GM12878 (cell line): Measurements from ENCODE around the gene PCDHGB2. TPM values are rescaled to one million over a fixed set of nuclear protein-coding genes. Genes with fewer than 3 reads are reported as not detected.

Experiments
- ATAC-seq: fragments of 200-7000 bp; cut with Tn5 transposase; 3 replicates; pipeline ENCODE4 v1.9.1; 2020; ENCODE audit warnings: mild to moderate bottlenecking, moderate library complexity
- BruUV-seq: library from RNA; stranded (reverse); fragments of 400-500 nt; replicated peaks from 2 replicates; lab custom pipeline; 2021; lab: Mats Ljungman, UMichigan
- CTCF ChIA-PET: fragments of 300-600 bp; sonication (Branson Sonifier 250); formaldehyde crosslinking; extraction: SDS; loops from one replicate; lab custom pipeline; 2021; ENCODE audit warnings: inconsistent platforms; lab: Yijun Ruan, JAX
- POLR2A ChIA-PET: fragments of 350-600 bp; formaldehyde crosslinking; extraction: SDS; loops from one replicate; lab custom pipeline; 2021; ENCODE audit warnings: inconsistent platforms; lab: Charles Lee
- RAD21 ChIA-PET: fragments of 300-600 bp; sonication (Branson Sonifier 250); formaldehyde crosslinking; loops from one replicate; lab custom pipeline; 2023; ENCODE audit warnings: antibody characterized with exemption; ENCODE audit not compliant: unreplicated experiment; lab: Charles Lee
- SMC1A ChIA-PET: fragments of 300-600 bp; sonication (Branson Sonifier 250); formaldehyde crosslinking; loops from one replicate; lab custom pipeline; 2023; ENCODE audit not compliant: unreplicated experiment, uncharacterized antibody; lab: Charles Lee
- DNase-seq: peaks from one replicate; pipeline ENCODE4 v3.0.0-alpha.2; 2011; ENCODE audit warnings: low read depth, low spot score
- FAIRE-seq: peaks from 3 replicates; lab custom pipeline; 2011; peaks lifted over from hg19 to GRCh38; lab: Jason Lieb, UNC
- H2AFZ ChIP-seq: 2 replicates; pipeline ENCODE4 v1.6.0; 2011; ENCODE audit warnings: low read depth, low read length, control low read depth; ENCODE audit not compliant: control insufficient read depth
- H3K27ac ChIP-seq: 2 replicates; pipeline ENCODE4 v1.5.1; 2011; ENCODE audit warnings: control low read depth; ENCODE audit not compliant: control insufficient read depth, insufficient read depth
- H3K27me3 ChIP-seq, 2 experiments: replicated peaks in 1 of 2; 2 replicates each; pipeline versions ENCODE4 v1.6.0 to v1.6.1; 2011; ENCODE audit warnings: low read length in 1 of 2; ENCODE audit not compliant: control insufficient read depth in 2 of 2, insufficient read depth in 2 of 2
- H3K36me3 ChIP-seq, 2 experiments: 2 replicates each; pipeline ENCODE4 v1.5.1; 2011; ENCODE audit warnings: low read length in 1 of 2; ENCODE audit not compliant: control insufficient read depth in 2 of 2, insufficient read depth in 2 of 2
- H3K4me1 ChIP-seq: 2 replicates; pipeline ENCODE4 v1.6.1; 2011; ENCODE audit warnings: mild to moderate bottlenecking, low read length, moderate library complexity, mixed read lengths; ENCODE audit not compliant: control insufficient read depth, insufficient read depth
- H3K4me2 ChIP-seq: 2 replicates; pipeline ENCODE4 v1.6.0; 2011; ENCODE audit warnings: control low read depth; ENCODE audit not compliant: control insufficient read depth, insufficient read depth
- H3K4me3 ChIP-seq: fragments of 200-600 bp; sonication (generic); 2 replicates; pipeline ENCODE4 v1.5.1; 2016
- H3K79me2 ChIP-seq: 2 replicates; pipeline ENCODE4 v1.6.0; 2011; ENCODE audit warnings: low read length; ENCODE audit not compliant: control insufficient read depth, insufficient read depth
- H3K9ac ChIP-seq: 2 replicates; pipeline ENCODE4 v1.8.0; 2011; ENCODE audit warnings: low read length, control low read depth, mixed read lengths; ENCODE audit not compliant: control insufficient read depth, insufficient read depth
- H3K9me3 ChIP-seq: replicated peaks from 3 replicates; pipeline ENCODE4 v1.5.1; 2011; ENCODE audit warnings: mild to moderate bottlenecking, low read length; ENCODE audit not compliant: control insufficient read depth, insufficient read depth
- H4K20me1 ChIP-seq: 2 replicates; pipeline ENCODE4 v1.6.0; 2011; ENCODE audit not compliant: control insufficient read depth, insufficient read depth
- GATAD2B ChIP-seq: fragments of 450-650 bp; conservative IDR thresholded peaks from 2 replicates; pipeline ENCODE4 v1.6.1; 2017; ENCODE audit warnings: low read depth, mild to moderate bottlenecking, moderate library complexity
- HCFC1 ChIP-seq: fragments of 150-350 bp; IDR thresholded peaks from 2 replicates; pipeline ENCODE4 v1.6.1; 2014; ENCODE audit warnings: low read length
- PAX5 ChIP-seq: IDR thresholded peaks from 2 replicates; pipeline ENCODE4 v1.6.1; 2011; ENCODE audit warnings: low read depth, low read length, borderline replicate concordance
- SIN3A ChIP-seq: IDR thresholded peaks from 2 replicates; pipeline ENCODE4 v1.6.1; 2012; ENCODE audit warnings: low read depth, low read length, improper control_type of control experiment
- SPI1 ChIP-seq: IDR thresholded peaks from 2 replicates; pipeline ENCODE4 v1.6.1; 2011; ENCODE audit warnings: low read depth, mild to moderate bottlenecking, low read length, moderate library complexity, borderline replicate concordance; ENCODE audit not compliant: insufficient read depth
- TARDBP ChIP-seq: IDR thresholded peaks from 2 replicates; pipeline ENCODE4 v1.6.1; 2016; ENCODE audit warnings: borderline replicate concordance
- TCF3 ChIP-seq: IDR thresholded peaks from 2 replicates; pipeline ENCODE4 v1.6.1; 2012; ENCODE audit warnings: low read depth, mild to moderate bottlenecking, low read length, borderline replicate concordance; ENCODE audit not compliant: insufficient read depth
- WRNIP1 ChIP-seq: IDR thresholded peaks from 2 replicates; pipeline ENCODE4 v1.6.1; 2011; ENCODE audit warnings: low read depth, low read length, improper control_type of control experiment, borderline replicate concordance
- WGBS: methylation state at CpG from one replicate; pipeline ENCODE4 v1.1.6; 2016; ENCODE audit warnings: low lambda C conversion rate; ENCODE audit not compliant: insufficient replicate concordance, insufficient coverage; ENCODE audit errors: missing lambda C conversion rate; 5-methylcytosine and 5-hydroxymethylcytosine counted together
- in situ Hi-C: fragments of 300-500 bp; cut with MboI; formaldehyde crosslinking; loops from 9 replicates; pipeline ENCODE4 v1.14.3; 2018; ENCODE audit warnings: mixed read lengths
- intact Hi-C: fragments of 100-400 bp; cut with micrococcal nuclease; formaldehyde crosslinking; loops from one replicate; pipeline ENCODE4 v1.14.2; 2022; ENCODE audit not compliant: unreplicated experiment
- polyA plus RNA-seq, 11 experiments: library from polyadenylated mRNA; depleted of rRNA in 4 of 11; unstranded in 6 of 11; stranded (reverse) in 5 of 11; fragments of >200 nt; fragmentation: Nextera tagmentation in 4 of 11; fragmentation: Illumina TruSeq in 1 of 11; extraction: Ambion mirVana in 4 of 11; extraction: Trizol in 1 of 11; gene quantifications; 1 replicate in 1 of 11; 2 replicates in 10 of 11; pipeline versions ENCODE4 v1.2.1 to v1.2.3, GENCODE V29; 2011 to 2016; ENCODE audit warnings: inconsistent platforms in 2 of 11, missing spikeins in 2 of 11, low read depth in 1 of 11
- total RNA-seq, 4 experiments: library from RNA; depleted of rRNA in 3 of 4; stranded (reverse); fragments of >200 nt in 3 of 4; fragmentation: Illumina TruSeq in 1 of 4; extraction: Trizol in 1 of 4; gene quantifications; 2 replicates each; pipeline versions ENCODE4 v1.2.1 to v1.2.3, GENCODE V29; 2013 to 2021
- TF ChIP-seq, protein P1 (sequence below): IDR thresholded peaks from 2 replicates; pipeline ENCODE4 v1.6.1; 2012; ENCODE audit warnings: low read depth, low read length, improper control_type of control experiment

The PCDHGB2 gene
- total and polyA plus RNA-seq, 10 of the 15 experiments (the other 5 are each of a cell fraction or from before 2014, with no cell fraction given): 0.06 to 0.38 (median 0.19) TPM; not detected in 2

DNA sequence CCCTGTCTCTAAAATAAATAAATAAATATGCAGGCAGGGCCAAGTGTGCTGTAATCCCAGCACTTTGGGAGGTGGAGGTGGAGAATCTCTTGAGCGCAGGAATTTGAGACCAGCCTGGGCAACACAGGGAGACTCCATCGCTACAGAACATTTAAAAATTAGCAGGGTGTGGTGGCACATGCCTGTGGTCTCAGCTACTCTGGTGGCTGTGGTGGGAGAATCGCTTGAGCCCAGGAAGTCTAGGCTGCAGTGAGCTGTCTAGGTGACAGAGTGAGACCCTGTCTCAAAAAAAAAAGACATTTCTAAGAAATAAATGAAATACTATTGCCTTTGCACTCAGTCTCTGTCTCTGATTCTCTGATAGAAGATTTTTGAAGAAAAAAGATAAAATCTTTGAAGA is 51.8 kb downstream of the PCDHGB2 start:
- WGBS: 96% methylated on average over 3 of the region's 3 CpGs
- H3K4me3 ChIP-seq: no peak overlapping the region
- H3K79me2 ChIP-seq: no peaks in the 10 kb centered on the region
- no TSS peak for BruUV-seq
- POLR2A ChIA-PET: no interaction called here
- intact Hi-C loops (no loop called here), in situ Hi-C loops (no loop called here)
- ATAC-seq (no peak), DNase-seq (no peak), FAIRE-seq (no peak)
- no peaks in the 10 kb centered on the region; the same call in 1 of the 2 replicates for H3K4me1 ChIP-seq
- SMC1A ChIA-PET: interaction anchor here (2.9 kb wide), 1 partner anchor 10 kb away, joined by 14 read pairs; the partner anchor contains the start of gene PCDHGA11
- no peak overlapping the region for H2AFZ ChIP-seq
- H3K9ac ChIP-seq: no peak overlapping the region
- peaks cover 13% of the 10 kb centered on the region; the same call in 2 of the 3 replicates for H3K9me3 ChIP-seq
- H3K27ac ChIP-seq: no peak overlapping the region
- CTCF ChIA-PET: interaction anchor here (1.0 to 4.8 kb wide), 5 partner anchors 10 to 102 kb away, joined by 4 to 41 read pairs (median 27); partner anchors contain the start of genes PCDHGA11, PCDHGA12, PCDHGB3 and PCDHGC3
- RAD21 ChIA-PET: interaction anchor here (0.6 kb wide), 1 partner anchor 41 kb away, joined by 3 read pairs; the partner anchor contains the start of gene PCDHGB3
- peaks cover 0 to 1% of the 10 kb centered on the region in 2 experiments; a peak in 1 of 4 replicates for H3K27me3 ChIP-seq
- H3K4me2 ChIP-seq: no peak overlapping the region
- no peaks in the 10 kb centered on the region for H3K36me3 ChIP-seq
- no peaks in the 10 kb centered on the region for H4K20me1 ChIP-seq
- TF ChIP-seq TARDBP (no peak), GATAD2B (no peak), HCFC1 (no peak), SPI1 (no peak), PAX5 (no peak), WRNIP1 (no peak), TCF3 (no peak), SIN3A (no peak)
- TF ChIP-seq, protein P1, sequence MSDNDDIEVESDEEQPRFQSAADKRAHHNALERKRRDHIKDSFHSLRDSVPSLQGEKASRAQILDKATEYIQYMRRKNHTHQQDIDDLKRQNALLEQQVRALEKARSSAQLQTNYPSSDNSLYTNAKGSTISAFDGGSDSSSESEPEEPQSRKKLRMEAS: no peak

Other genes with a start within 250 kb of the PCDHGB2 start
Only the 7 nearest of the 36 such genes appear.
- gene PCDHGA2, start 21.2 kb upstream of the PCDHGB2 start, total RNA-seq (2014; rRNA removed): 0.06 TPM in 1 of 2 replicates, not detected in the other
- 0.04 and 0.05 TPM in 2 replicates for gene PCDHGA2, start 21.2 kb upstream of the PCDHGB2 start, total RNA-seq (2014; rRNA removed; fragmentation: Illumina TruSeq; extraction: Trizol)
- gene PCDHGA2, start 21.2 kb upstream of the PCDHGB2 start, total RNA-seq (2021): 0.05 and 0.11 TPM in 2 replicates
- 0.04 and 0.11 TPM in 2 replicates for gene PCDHGA2, start 21.2 kb upstream of the PCDHGB2 start, polyA plus RNA-seq (2011; rRNA removed)
- 0.03 and 0.08 TPM in 2 replicates for gene PCDHGA2, start 21.2 kb upstream of the PCDHGB2 start, polyA plus RNA-seq (2014; fragmentation: Illumina TruSeq; extraction: Trizol)
- not detected for gene PCDHGA2, start 21.2 kb upstream of the PCDHGB2 start, polyA plus RNA-seq (2014; fragmentation: Nextera tagmentation; extraction: Ambion mirVana)
- 0.03 and 0.10 TPM in 2 replicates for gene PCDHGA2, start 21.2 kb upstream of the PCDHGB2 start, polyA plus RNA-seq (2014; rRNA removed)
- not detected for gene PCDHGA2, start 21.2 kb upstream of the PCDHGB2 start, polyA plus RNA-seq (2016; fragmentation: Nextera tagmentation; extraction: Ambion mirVana)
- 0.05 and 0.11 TPM in 2 replicates for gene PCDHGA3, start 16.2 kb upstream of the PCDHGB2 start, total RNA-seq (2014; rRNA removed)
- gene PCDHGA3, start 16.2 kb upstream of the PCDHGB2 start, total RNA-seq (2014; rRNA removed; fragmentation: Illumina TruSeq; extraction: Trizol): not detected in 2 replicates
- gene PCDHGA3, start 16.2 kb upstream of the PCDHGB2 start, total RNA-seq (2021): 0.08 and 0.10 TPM in 2 replicates
- 0.04 TPM in 1 of 2 replicates, not detected in the other for gene PCDHGA3, start 16.2 kb upstream of the PCDHGB2 start, polyA plus RNA-seq (2011; rRNA removed)
- gene PCDHGA3, start 16.2 kb upstream of the PCDHGB2 start, polyA plus RNA-seq (2014; fragmentation: Illumina TruSeq; extraction: Trizol): 0.06 TPM in 1 of 2 replicates, not detected in the other
- gene PCDHGA3, start 16.2 kb upstream of the PCDHGB2 start, polyA plus RNA-seq (2014; fragmentation: Nextera tagmentation; extraction: Ambion mirVana): not detected
- not detected in 2 replicates for gene PCDHGA3, start 16.2 kb upstream of the PCDHGB2 start, polyA plus RNA-seq (2014; rRNA removed)
- under 1 TPM in 1 of 2 experiments, not detected in 1; 0.17 TPM for gene PCDHGA3, start 16.2 kb upstream of the PCDHGB2 start, polyA plus RNA-seq (2016; fragmentation: Nextera tagmentation; extraction: Ambion mirVana)
- 0.06 and 0.11 TPM in 2 replicates for gene PCDHGB1, start 9.9 kb upstream of the PCDHGB2 start, total RNA-seq (2014; rRNA removed)
- gene PCDHGB1, start 9.9 kb upstream of the PCDHGB2 start, total RNA-seq (2014; rRNA removed; fragmentation: Illumina TruSeq; extraction: Trizol): 0.09 and 0.14 TPM in 2 replicates
- gene PCDHGB1, start 9.9 kb upstream of the PCDHGB2 start, total RNA-seq (2021): 0.16 and 0.21 TPM in 2 replicates
- 0.19 TPM in 1 of 2 replicates, not detected in the other for gene PCDHGB1, start 9.9 kb upstream of the PCDHGB2 start, polyA plus RNA-seq (2011; rRNA removed)
- gene PCDHGB1, start 9.9 kb upstream of the PCDHGB2 start, polyA plus RNA-seq (2014; fragmentation: Illumina TruSeq; extraction: Trizol): 0.04 TPM in 1 of 2 replicates, not detected in the other
- not detected for gene PCDHGB1, start 9.9 kb upstream of the PCDHGB2 start, polyA plus RNA-seq (2014; fragmentation: Nextera tagmentation; extraction: Ambion mirVana)
- 0.08 and 0.28 TPM in 2 replicates for gene PCDHGB1, start 9.9 kb upstream of the PCDHGB2 start, polyA plus RNA-seq (2014; rRNA removed)
- under 1 TPM; 0.08 to 0.40 TPM for gene PCDHGB1, start 9.9 kb upstream of the PCDHGB2 start, polyA plus RNA-seq (2016; fragmentation: Nextera tagmentation; extraction: Ambion mirVana)
- gene PCDHGA4, start 5.0 kb upstream of the PCDHGB2 start, total RNA-seq (2014; rRNA removed): 0.11 TPM in 2 replicates
- 0.09 and 0.18 TPM in 2 replicates for gene PCDHGA4, start 5.0 kb upstream of the PCDHGB2 start, total RNA-seq (2014; rRNA removed; fragmentation: Illumina TruSeq; extraction: Trizol)
- gene PCDHGA4, start 5.0 kb upstream of the PCDHGB2 start, total RNA-seq (2021): 0.13 TPM in 1 of 2 replicates, not detected in the other
- 0.10 and 0.14 TPM in 2 replicates for gene PCDHGA4, start 5.0 kb upstream of the PCDHGB2 start, polyA plus RNA-seq (2011; rRNA removed)
- 0.13 and 0.33 TPM in 2 replicates for gene PCDHGA4, start 5.0 kb upstream of the PCDHGB2 start, polyA plus RNA-seq (2014; fragmentation: Illumina TruSeq; extraction: Trizol)
- gene PCDHGA4, start 5.0 kb upstream of the PCDHGB2 start, polyA plus RNA-seq (2014; fragmentation: Nextera tagmentation; extraction: Ambion mirVana): not detected
- gene PCDHGA4, start 5.0 kb upstream of the PCDHGB2 start, polyA plus RNA-seq (2014; rRNA removed): 0.12 and 0.19 TPM in 2 replicates
- under 1 TPM in 1 of 2 experiments, not detected in 1; 0.17 TPM for gene PCDHGA4, start 5.0 kb upstream of the PCDHGB2 start, polyA plus RNA-seq (2016; fragmentation: Nextera tagmentation; extraction: Ambion mirVana)
- 0.11 and 0.23 TPM in 2 replicates for gene PCDHGA5, start 4.2 kb downstream of the PCDHGB2 start, total RNA-seq (2014; rRNA removed)
- gene PCDHGA5, start 4.2 kb downstream of the PCDHGB2 start, total RNA-seq (2014; rRNA removed; fragmentation: Illumina TruSeq; extraction: Trizol): 0.09 and 0.13 TPM in 2 replicates
- 0.13 and 0.23 TPM in 2 replicates for gene PCDHGA5, start 4.2 kb downstream of the PCDHGB2 start, total RNA-seq (2021)
- 0.18 and 0.20 TPM in 2 replicates for gene PCDHGA5, start 4.2 kb downstream of the PCDHGB2 start, polyA plus RNA-seq (2011; rRNA removed)
- gene PCDHGA5, start 4.2 kb downstream of the PCDHGB2 start, polyA plus RNA-seq (2014; fragmentation: Illumina TruSeq; extraction: Trizol): 0.13 and 0.17 TPM in 2 replicates
- not detected for gene PCDHGA5, start 4.2 kb downstream of the PCDHGB2 start, polyA plus RNA-seq (2014; fragmentation: Nextera tagmentation; extraction: Ambion mirVana)
- gene PCDHGA5, start 4.2 kb downstream of the PCDHGB2 start, polyA plus RNA-seq (2014; rRNA removed): 0.05 and 0.10 TPM in 2 replicates
- gene PCDHGA5, start 4.2 kb downstream of the PCDHGB2 start, polyA plus RNA-seq (2016; fragmentation: Nextera tagmentation; extraction: Ambion mirVana): not detected
- gene PCDHGB3, start 10.2 kb downstream of the PCDHGB2 start, total RNA-seq (2014; rRNA removed): 0.11 and 0.17 TPM in 2 replicates
- 0.09 and 0.13 TPM in 2 replicates for gene PCDHGB3, start 10.2 kb downstream of the PCDHGB2 start, total RNA-seq (2014; rRNA removed; fragmentation: Illumina TruSeq; extraction: Trizol)
- 0.19 and 0.23 TPM in 2 replicates for gene PCDHGB3, start 10.2 kb downstream of the PCDHGB2 start, total RNA-seq (2021)
- 0.50 and 0.53 TPM in 2 replicates for gene PCDHGB3, start 10.2 kb downstream of the PCDHGB2 start, polyA plus RNA-seq (2011; rRNA removed)
- 0.12 and 0.21 TPM in 2 replicates for gene PCDHGB3, start 10.2 kb downstream of the PCDHGB2 start, polyA plus RNA-seq (2014; fragmentation: Illumina TruSeq; extraction: Trizol)
- gene PCDHGB3, start 10.2 kb downstream of the PCDHGB2 start, polyA plus RNA-seq (2014; fragmentation: Nextera tagmentation; extraction: Ambion mirVana): not detected
- 0.08 and 0.23 TPM in 2 replicates for gene PCDHGB3, start 10.2 kb downstream of the PCDHGB2 start, polyA plus RNA-seq (2014; rRNA removed)
- gene PCDHGB3, start 10.2 kb downstream of the PCDHGB2 start, polyA plus RNA-seq (2016; fragmentation: Nextera tagmentation; extraction: Ambion mirVana): not detected
- gene PCDHGA6, start 13.9 kb downstream of the PCDHGB2 start, total RNA-seq (2014; rRNA removed): 0.17 and 0.27 TPM in 2 replicates
- 0.13 and 0.18 TPM in 2 replicates for gene PCDHGA6, start 13.9 kb downstream of the PCDHGB2 start, total RNA-seq (2014; rRNA removed; fragmentation: Illumina TruSeq; extraction: Trizol)
- gene PCDHGA6, start 13.9 kb downstream of the PCDHGB2 start, total RNA-seq (2021): 0.28 and 0.32 TPM in 2 replicates
- gene PCDHGA6, start 13.9 kb downstream of the PCDHGB2 start, polyA plus RNA-seq (2011; rRNA removed): 0.49 and 0.60 TPM in 2 replicates
- 0.10 and 0.12 TPM in 2 replicates for gene PCDHGA6, start 13.9 kb downstream of the PCDHGB2 start, polyA plus RNA-seq (2014; fragmentation: Illumina TruSeq; extraction: Trizol)
- gene PCDHGA6, start 13.9 kb downstream of the PCDHGB2 start, polyA plus RNA-seq (2014; fragmentation: Nextera tagmentation; extraction: Ambion mirVana): under 1 TPM in 1 of 2 experiments, not detected in 1; 0.04 TPM
- gene PCDHGA6, start 13.9 kb downstream of the PCDHGB2 start, polyA plus RNA-seq (2014; rRNA removed): 0.15 and 0.23 TPM in 2 replicates
- gene PCDHGA6, start 13.9 kb downstream of the PCDHGB2 start, polyA plus RNA-seq (2016; fragmentation: Nextera tagmentation; extraction: Ambion mirVana): not detected